Upper lobe of left lung (tissue), 4 donors: Measurements from ENCODE around the gene KIAA1958.

ENCODE experiments used
- CTCF ChIP-seq, 6 experiments: fragments of 450-650 bp in 4 of 6; fragments of 200-600 bp in 2 of 6; sonication (generic) in 2 of 6; IDR thresholded peaks; one replicate each; pipeline ENCODE4 v1.5.1; 2016 to 2019; ENCODE audit warnings: antibody characterized with exemption in 6 of 6
- POLR2A ChIP-seq, 4 donors: fragments of 450-650 bp; IDR thresholded peaks; one replicate each; pipeline ENCODE4 v1.5.1; 2016 to 2017; ENCODE audit warnings: antibody characterized with exemption in 4 of 4, mild to moderate bottlenecking in 2 of 4
- POLR2AphosphoS5 ChIP-seq, 2 donors: sonication (generic); formaldehyde crosslinking; IDR thresholded peaks; one replicate each; pipeline ENCODE4 v1.5.1; 2017; ENCODE audit warnings: antibody characterized with exemption in 2 of 2

GRCh38 chr9:112618385-112619009 is 131.9 kb downstream of the KIAA1958 start:
- TF ChIP-seq CTCF (IDR thresholded peaks at IDR 0.05) (no peak), POLR2AphosphoS5 (IDR thresholded peaks at IDR 0.05) (no peak), POLR2A (IDR thresholded peaks at IDR 0.05) (no peak)
